HG03521 (cell line): Measurements from ENCODE around the gene GMDS.

Source experiments
- ATAC-seq: cut with Tn5 transposase; IDR thresholded peaks from one replicate; pipeline ENCODE4 v1.9.1; 2021; ENCODE audit warnings: mild to moderate bottlenecking, moderate library complexity; ENCODE audit not compliant: unreplicated experiment

The GMDS gene

GRCh38 chr6:1611322-1611571 lies 634.2 kb downstream of the GMDS start:
- ATAC-seq, result no peak

- ATAC-seq, result peak; percentile 11
Measured at GRCh38 chr6:1610497-1611321, 634.7 kb downstream of the GMDS start.

GRCh38 chr6:1609648-1610496 lies 635.5 kb downstream of the GMDS start, which contains the start of gene FOXC1:
Gene FOXC1 (plus strand): TSS chr6:1609915. CDS start chr6:1610446, 531 bp downstream.
- ATAC-seq, result peak; percentile 49

- ATAC-seq, result no peak
Measured at GRCh38 chr6:1609041-1609647, 636.3 kb downstream of the GMDS start.

- no peak for ATAC-seq
Measured at GRCh38 chr6:1608222-1609040, 637.0 kb downstream of the GMDS start.

- no peak for ATAC-seq
Measured at GRCh38 chr6:1607516-1608221, 637.7 kb downstream of the GMDS start.

GRCh38 chr6:1606780-1607515 lies 638.5 kb downstream of the GMDS start:
- no peak for ATAC-seq

GRCh38 chr6:1605893-1606779 lies 639.3 kb downstream of the GMDS start:
- ATAC-seq, result no peak

GRCh38 chr6:1605004-1605892 lies 640.2 kb downstream of the GMDS start:
- ATAC-seq, result no peak

GRCh38 chr6:1604158-1605003 lies 641.0 kb downstream of the GMDS start:
- peak; percentile 71 for ATAC-seq

- ATAC-seq, result no peak
Measured at GRCh38 chr6:1603708-1604107, 641.7 kb downstream of the GMDS start.

GRCh38 chr6:1602049-1602713 lies 643.2 kb downstream of the GMDS start:
- no peak for ATAC-seq

- no peak for ATAC-seq
Measured at GRCh38 chr6:1601158-1602048, 644.0 kb downstream of the GMDS start.

GRCh38 chr6:1600764-1601157 lies 644.6 kb downstream of the GMDS start:
- no peak for ATAC-seq
